ENCODE results near the gene ASCC1.

Gene ASCC1

DNA sequence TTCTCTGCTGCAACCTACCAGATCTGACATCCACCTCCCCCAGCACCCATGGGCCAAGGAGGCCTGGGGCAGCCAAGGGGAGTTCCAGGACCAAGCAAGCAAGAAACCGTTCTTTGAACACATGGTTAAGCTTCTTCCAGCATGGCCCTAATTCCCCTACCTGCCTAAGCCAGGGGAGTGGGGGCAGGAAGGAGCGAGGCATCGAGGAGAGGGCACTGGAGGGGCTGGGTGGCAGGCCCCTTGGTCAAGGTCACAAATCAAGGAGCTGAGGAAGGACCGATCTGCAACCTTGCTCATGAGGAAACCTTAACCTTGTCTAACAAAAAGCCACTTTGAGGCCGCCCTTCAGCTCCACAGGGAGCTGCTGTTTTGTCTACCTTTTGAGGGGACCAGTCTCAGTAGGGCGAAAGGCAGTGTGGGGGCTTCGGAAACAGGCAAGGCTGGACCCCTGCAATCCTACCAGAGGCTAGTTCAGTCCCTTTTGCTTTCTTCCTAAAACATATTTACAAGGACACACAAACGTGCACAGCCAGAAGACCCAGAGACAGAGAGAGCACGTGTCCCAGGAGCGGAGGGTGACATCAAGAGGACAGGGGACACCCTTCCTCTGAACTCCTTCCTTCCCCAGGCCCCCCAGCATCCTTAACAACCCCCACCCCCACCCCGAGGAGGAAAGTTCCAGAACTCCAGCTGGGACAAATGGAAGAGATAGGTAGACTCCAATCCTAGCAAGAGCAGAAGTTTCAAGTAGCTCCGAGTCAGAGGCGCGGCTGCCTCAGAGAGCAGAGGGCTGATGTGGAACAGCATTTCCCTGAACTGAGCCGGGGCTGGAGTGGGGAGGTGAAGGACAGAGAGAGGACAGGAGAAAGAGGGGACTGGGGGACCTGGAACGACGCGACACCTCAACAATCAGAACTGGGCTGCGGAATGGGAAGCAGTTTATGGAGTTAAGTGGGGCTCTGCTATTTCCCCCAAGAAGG lies 155.9 kb downstream of the ASCC1 start:
- H3K27me3 ChIP-seq (ENCODE audit: control insufficient read depth, insufficient read depth, low read length, poor library complexity, severe bottlenecking): no peaks in the 10 kb centered on the region
- no peak overlapping the region for H3K27ac ChIP-seq (ENCODE audit: insufficient read depth, low read depth, low read length, poor library complexity, severe bottlenecking)
- H3K36me3 ChIP-seq (ENCODE audit: control insufficient read depth, insufficient read depth, low read length): no peaks in the 10 kb centered on the region
- H3K4me3 ChIP-seq (ENCODE audit: insufficient read depth, low read depth, low read length): no peak overlapping the region
- WGBS, 2 experiments: 91 to 92% methylated on average over 18 to 19 of the region's 19 CpGs
- H3K4me1 ChIP-seq (ENCODE audit: control insufficient read depth, insufficient read depth, low read length): peaks cover 9% of the 10 kb centered on the region
- H3K9me3 ChIP-seq (ENCODE audit: control insufficient read depth, low read length): no peaks in the 10 kb centered on the region

DNA sequence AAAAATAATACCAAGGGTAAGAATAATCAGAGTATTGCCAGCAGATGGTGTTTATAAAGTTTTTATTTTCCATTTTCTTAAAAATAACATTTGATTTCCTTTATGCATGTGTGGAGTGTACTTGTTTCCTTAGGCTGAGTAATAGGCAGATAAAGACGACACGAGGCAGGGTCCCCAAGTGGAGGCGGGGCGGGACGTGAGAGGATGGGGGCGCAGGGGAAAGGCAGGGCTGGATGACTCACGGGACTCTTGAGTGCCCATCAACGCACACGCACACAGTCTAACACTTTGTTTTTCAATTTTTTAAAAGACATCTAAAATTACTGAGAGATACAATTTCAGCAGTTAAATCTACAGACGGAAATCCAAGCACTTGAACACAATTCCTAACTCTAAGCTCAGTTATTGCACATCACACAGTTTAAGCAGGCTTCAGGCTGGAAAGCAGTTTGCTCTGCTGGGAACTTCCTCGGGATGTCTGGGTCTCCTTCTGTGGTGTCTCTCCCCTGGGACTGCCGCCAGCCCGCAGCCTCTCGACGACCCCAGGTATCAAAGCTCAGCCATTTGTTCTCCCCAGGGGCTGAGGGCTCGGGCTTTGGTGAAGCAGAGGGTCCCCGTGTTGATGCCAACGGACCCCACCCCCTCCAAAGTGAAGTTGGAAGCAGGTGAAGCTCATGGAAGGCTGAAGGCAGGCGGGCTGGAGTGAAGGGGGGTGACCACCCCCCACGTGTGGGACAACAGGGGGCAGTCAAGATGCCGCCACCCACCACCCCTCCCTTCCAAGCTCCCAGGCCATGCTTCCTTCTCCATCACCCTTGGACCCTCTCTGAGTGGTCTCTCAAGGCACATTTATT lies 156.9 kb downstream of the ASCC1 start:
- Histone ChIP-seq H3K27ac (ENCODE audit: insufficient read depth, low read depth, low read length, poor library complexity, severe bottlenecking) (no peak overlapping the region), H3K9me3 (ENCODE audit: control insufficient read depth, low read length) (no peaks in the 10 kb centered on the region), H3K27me3 (ENCODE audit: control insufficient read depth, insufficient read depth, low read length, poor library complexity, severe bottlenecking) (no peaks in the 10 kb centered on the region), H3K4me1 (ENCODE audit: control insufficient read depth, insufficient read depth, low read length) (peaks cover 9% of the 10 kb centered on the region), H3K36me3 (ENCODE audit: control insufficient read depth, insufficient read depth, low read length) (no peaks in the 10 kb centered on the region), H3K4me3 (ENCODE audit: insufficient read depth, low read depth, low read length) (no peak overlapping the region)
- 81 to 82% methylated on average over 21 of the region's 21 CpGs for WGBS, 2 experiments

DNA sequence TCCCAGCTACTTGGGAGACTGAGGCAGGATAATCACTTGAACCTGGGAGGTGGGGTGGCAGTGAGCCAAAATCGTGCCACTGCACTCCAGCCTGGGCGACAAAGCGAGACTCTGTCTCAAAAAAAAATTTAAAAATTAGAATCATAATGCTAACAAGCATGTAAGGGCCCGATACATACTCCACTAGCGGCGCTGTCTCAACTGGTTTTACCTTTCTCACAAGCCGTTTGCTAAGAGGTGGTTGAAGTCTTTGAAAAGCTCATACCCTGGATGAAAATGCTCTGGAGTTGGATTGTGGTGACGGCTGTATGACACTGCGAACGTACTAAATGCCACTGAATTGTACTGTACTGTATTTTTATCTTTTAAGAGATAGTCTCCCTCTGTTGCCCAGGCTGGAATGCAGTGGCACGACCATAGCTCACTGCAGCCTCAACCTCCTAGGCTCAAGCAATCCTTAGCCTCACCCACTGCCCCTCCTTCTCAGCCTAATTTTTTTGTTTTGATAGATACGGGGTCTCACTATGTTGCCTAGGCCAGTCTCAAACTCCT lies 157.7 kb downstream of the ASCC1 start:
- Histone ChIP-seq H3K9me3 (ENCODE audit: control insufficient read depth, low read length) (no peaks in the 10 kb centered on the region), H3K36me3 (ENCODE audit: control insufficient read depth, insufficient read depth, low read length) (no peaks in the 10 kb centered on the region), H3K4me3 (ENCODE audit: insufficient read depth, low read depth, low read length) (no peak overlapping the region), H3K4me1 (ENCODE audit: control insufficient read depth, insufficient read depth, low read length) (peaks cover 9% of the 10 kb centered on the region), H3K27ac (ENCODE audit: insufficient read depth, low read depth, low read length, poor library complexity, severe bottlenecking) (no peak overlapping the region), H3K27me3 (ENCODE audit: control insufficient read depth, insufficient read depth, low read length, poor library complexity, severe bottlenecking) (no peaks in the 10 kb centered on the region)
- 92 to 95% methylated on average over 12 of the region's 12 CpGs for WGBS, 2 experiments

DNA sequence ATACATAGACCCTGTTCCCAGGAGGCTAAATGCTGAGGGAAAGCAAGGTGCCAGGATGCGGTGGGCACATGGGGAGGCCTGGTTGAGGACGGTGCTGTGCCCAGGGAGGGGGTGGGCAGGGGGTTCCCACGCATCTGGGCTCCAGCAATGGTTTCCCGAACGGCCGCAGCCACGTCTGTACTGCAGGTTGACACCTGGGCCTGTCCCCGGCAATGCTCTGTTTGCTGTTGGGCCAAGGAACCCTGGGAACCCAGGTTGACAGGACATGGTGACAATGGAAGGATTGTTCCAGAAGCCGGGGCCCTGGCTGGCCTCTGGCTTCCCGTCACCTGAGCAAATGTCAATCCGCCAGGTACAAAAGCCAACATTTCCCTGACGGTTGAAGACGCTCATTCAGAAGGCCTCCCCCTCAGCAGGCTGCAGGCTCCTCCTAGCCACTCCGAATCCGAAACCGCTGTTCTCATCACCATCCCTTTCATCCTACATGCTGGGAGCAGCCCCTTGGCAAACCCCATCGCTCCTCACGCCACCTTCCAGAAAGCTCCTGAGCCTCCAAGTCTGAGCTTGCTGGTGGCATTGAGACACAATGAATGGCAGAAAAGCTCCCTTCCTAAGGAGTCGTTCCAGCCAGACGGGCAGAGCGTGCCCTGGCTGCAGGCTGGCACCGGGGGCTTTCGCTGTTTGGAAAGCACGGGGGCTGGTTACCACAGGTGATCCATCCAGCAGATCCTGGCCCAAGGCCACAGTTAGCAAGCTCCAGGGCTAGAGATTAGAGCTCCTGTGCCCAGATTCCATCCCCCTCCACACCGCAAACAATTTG lies 158.9 kb downstream of the ASCC1 start:
- Histone ChIP-seq H3K4me3 (ENCODE audit: insufficient read depth, low read depth, low read length) (no peak overlapping the region), H3K27me3 (ENCODE audit: control insufficient read depth, insufficient read depth, low read length, poor library complexity, severe bottlenecking) (no peaks in the 10 kb centered on the region), H3K9me3 (ENCODE audit: control insufficient read depth, low read length) (no peaks in the 10 kb centered on the region), H3K36me3 (ENCODE audit: control insufficient read depth, insufficient read depth, low read length) (no peaks in the 10 kb centered on the region), H3K4me1 (ENCODE audit: control insufficient read depth, insufficient read depth, low read length) (peaks cover 9% of the 10 kb centered on the region), H3K27ac (ENCODE audit: insufficient read depth, low read depth, low read length, poor library complexity, severe bottlenecking) (no peak overlapping the region)
- 85 to 88% methylated on average over 25 of the region's 25 CpGs for WGBS, 2 experiments

DNA sequence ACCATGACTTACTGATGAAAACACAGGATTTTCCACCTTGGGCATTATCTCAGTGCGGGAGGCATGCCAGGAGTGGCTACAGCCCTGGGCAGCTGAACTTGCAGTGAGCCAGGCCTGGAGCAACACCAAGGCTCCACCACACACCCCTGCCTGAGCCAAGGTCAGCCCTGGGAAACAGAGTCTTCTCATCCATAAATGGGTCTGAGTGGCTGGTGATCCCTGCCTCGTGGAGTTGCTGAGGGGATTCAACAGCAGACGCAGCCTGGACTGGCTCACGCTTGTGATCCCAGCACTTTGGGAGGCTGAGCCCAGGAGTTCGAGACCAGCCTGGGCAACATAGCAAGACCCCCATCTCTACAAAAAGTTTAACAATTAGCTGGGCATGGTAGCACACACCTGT lies 160.0 kb downstream of the ASCC1 start:
- H3K9me3 ChIP-seq (ENCODE audit: control insufficient read depth, low read length): no peaks in the 10 kb centered on the region
- 92 to 94% methylated on average over 5 of the region's 5 CpGs for WGBS, 2 experiments
- H3K27ac ChIP-seq (ENCODE audit: insufficient read depth, low read depth, low read length, poor library complexity, severe bottlenecking): no peak overlapping the region
- no peak overlapping the region for H3K4me3 ChIP-seq (ENCODE audit: insufficient read depth, low read depth, low read length)
- no peaks in the 10 kb centered on the region for H3K36me3 ChIP-seq (ENCODE audit: control insufficient read depth, insufficient read depth, low read length)
- no peaks in the 10 kb centered on the region for H3K27me3 ChIP-seq (ENCODE audit: control insufficient read depth, insufficient read depth, low read length, poor library complexity, severe bottlenecking)
- H3K4me1 ChIP-seq (ENCODE audit: control insufficient read depth, insufficient read depth, low read length): peaks cover 4% of the 10 kb centered on the region

DNA sequence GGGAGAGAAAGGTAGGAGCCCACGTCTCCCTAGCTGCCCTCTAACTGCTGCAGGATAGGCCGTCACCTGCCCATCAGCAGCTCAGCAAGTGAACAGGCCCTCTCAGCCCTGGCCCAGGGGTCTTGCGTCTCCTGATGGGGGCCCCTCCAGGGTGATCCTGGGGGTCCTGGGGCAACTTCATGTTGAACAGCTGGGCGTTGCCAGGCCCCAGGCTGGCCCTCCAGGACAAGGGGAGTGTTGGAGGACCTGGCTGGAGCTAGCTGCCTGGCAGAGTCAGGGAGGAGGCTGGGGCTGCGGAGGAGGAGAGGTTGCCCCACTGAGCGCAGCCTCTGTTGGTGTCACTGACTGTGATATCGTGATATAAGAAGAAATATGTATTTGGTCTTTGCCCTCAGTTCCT lies 162.4 kb downstream of the ASCC1 start:
- H3K4me1 ChIP-seq (ENCODE audit: control insufficient read depth, insufficient read depth, low read length): no peaks in the 10 kb centered on the region

DNA sequence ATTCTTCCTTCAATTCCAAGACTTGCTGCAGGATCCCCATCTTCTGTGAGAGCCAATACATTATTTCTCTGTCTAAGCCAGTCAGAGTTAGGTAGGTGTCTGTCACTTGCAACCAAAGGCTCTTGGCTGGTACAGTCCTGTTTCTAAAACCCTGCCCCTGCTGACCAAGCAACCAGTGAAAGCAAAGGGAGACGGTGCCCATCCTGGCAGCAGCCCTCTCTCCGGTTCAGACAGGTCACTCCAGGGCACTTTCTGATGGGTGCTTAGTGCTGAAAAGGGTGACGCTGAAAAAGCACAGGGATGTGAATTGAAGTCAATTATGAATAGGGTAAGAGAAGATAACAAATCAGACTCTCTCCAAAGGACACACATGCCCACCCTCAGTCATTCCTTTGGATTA lies 165.2 kb downstream of the ASCC1 start:
- Histone ChIP-seq H3K36me3 (ENCODE audit: control insufficient read depth, insufficient read depth, low read length) (no peaks in the 10 kb centered on the region), H3K4me3 (ENCODE audit: insufficient read depth, low read depth, low read length) (no peak overlapping the region), H3K27me3 (ENCODE audit: control insufficient read depth, insufficient read depth, low read length, poor library complexity, severe bottlenecking) (no peaks in the 10 kb centered on the region), H3K4me1 (ENCODE audit: control insufficient read depth, insufficient read depth, low read length) (no peaks in the 10 kb centered on the region), H3K27ac (ENCODE audit: insufficient read depth, low read depth, low read length, poor library complexity, severe bottlenecking) (no peak overlapping the region), H3K9me3 (ENCODE audit: control insufficient read depth, low read length) (no peaks in the 10 kb centered on the region)
- WGBS, 2 experiments: 64 to 65% methylated on average over 3 of the region's 3 CpGs

More for the DNA sequence above, 162.4 kb downstream of the ASCC1 start:
- no peaks in the 10 kb centered on the region for H3K27me3 ChIP-seq (ENCODE audit: control insufficient read depth, insufficient read depth, low read length, poor library complexity, severe bottlenecking)
- WGBS, 2 experiments: 94 to 95% methylated on average over 7 of the region's 7 CpGs
- H3K9me3 ChIP-seq (ENCODE audit: control insufficient read depth, low read length): no peaks in the 10 kb centered on the region
- no peak overlapping the region for H3K4me3 ChIP-seq (ENCODE audit: insufficient read depth, low read depth, low read length)
- H3K27ac ChIP-seq (ENCODE audit: insufficient read depth, low read depth, low read length, poor library complexity, severe bottlenecking): no peak overlapping the region
- no peaks in the 10 kb centered on the region for H3K36me3 ChIP-seq (ENCODE audit: control insufficient read depth, insufficient read depth, low read length)

DNA sequence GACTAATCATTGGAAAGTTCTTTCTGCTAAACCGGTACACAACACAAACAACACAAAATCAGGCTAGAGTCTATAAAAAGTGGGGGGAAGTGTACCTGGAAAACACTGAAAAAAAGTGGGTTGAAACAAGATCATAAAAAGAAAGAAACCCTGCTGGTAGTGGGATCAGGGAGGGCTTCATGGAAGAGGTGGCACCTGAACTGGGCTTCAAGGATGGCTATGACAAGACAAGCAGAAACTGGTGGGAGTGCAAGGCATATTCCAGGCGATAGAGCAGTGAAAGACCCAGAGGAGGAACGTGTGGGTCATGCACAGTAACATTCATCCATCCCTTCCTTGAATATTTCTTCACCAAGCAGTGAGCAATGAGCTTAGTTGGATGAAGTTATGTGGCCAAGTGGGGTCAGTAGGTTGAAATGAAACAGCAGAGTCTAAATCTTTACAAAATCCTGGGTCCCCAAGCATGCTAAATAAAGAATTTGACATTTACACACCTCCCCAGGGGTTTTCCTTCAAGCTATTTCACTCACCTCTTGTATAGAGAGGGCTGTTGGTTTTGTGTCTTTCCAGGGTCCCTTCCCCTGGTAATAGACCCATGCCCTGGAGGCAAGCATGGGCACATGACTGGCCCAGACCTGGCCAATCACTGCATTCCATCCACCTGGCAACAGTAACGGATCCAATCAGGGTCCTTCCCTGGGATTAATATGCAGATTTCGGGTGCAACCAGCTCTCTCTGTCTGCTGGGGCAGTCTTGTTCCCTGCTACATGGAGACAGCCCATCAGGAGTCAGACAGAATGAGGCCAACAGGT lies 165.9 kb downstream of the ASCC1 start:
- Histone ChIP-seq H3K9me3 (ENCODE audit: control insufficient read depth, low read length) (no peaks in the 10 kb centered on the region), H3K36me3 (ENCODE audit: control insufficient read depth, insufficient read depth, low read length) (no peaks in the 10 kb centered on the region), H3K27me3 (ENCODE audit: control insufficient read depth, insufficient read depth, low read length, poor library complexity, severe bottlenecking) (no peaks in the 10 kb centered on the region), H3K27ac (ENCODE audit: insufficient read depth, low read depth, low read length, poor library complexity, severe bottlenecking) (no peak overlapping the region), H3K4me1 (ENCODE audit: control insufficient read depth, insufficient read depth, low read length) (no peaks in the 10 kb centered on the region), H3K4me3 (ENCODE audit: insufficient read depth, low read depth, low read length) (no peak overlapping the region)
- WGBS, 2 experiments: 87 to 88% methylated on average over 4 to 5 of the region's 5 CpGs

DNA sequence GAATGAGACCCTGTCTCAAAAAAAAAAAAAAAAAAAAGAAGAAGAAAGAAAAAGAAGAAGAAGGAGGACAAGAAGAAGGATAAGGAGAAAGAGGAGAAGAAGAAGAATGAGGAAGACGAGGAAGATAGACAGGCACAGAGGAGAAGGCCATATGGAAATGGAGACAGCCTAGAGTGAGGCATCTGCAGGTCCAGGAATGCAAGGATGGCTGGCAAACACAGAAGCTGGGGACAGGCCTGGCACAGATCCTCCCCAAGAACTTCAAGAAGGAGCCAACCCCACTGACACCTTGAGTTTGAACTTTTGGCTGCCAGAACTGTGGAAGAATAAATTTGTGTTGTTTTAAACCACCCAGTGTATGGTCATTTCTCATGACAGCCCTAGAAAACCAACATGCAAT lies 166.6 kb downstream of the ASCC1 start:
- Histone ChIP-seq H3K4me1 (ENCODE audit: control insufficient read depth, insufficient read depth, low read length) (no peaks in the 10 kb centered on the region), H3K27me3 (ENCODE audit: control insufficient read depth, insufficient read depth, low read length, poor library complexity, severe bottlenecking) (no peaks in the 10 kb centered on the region), H3K27ac (ENCODE audit: insufficient read depth, low read depth, low read length, poor library complexity, severe bottlenecking) (no peak overlapping the region), H3K36me3 (ENCODE audit: control insufficient read depth, insufficient read depth, low read length) (no peaks in the 10 kb centered on the region), H3K9me3 (ENCODE audit: control insufficient read depth, low read length) (no peaks in the 10 kb centered on the region), H3K4me3 (ENCODE audit: insufficient read depth, low read depth, low read length) (no peak overlapping the region)
- WGBS, 2 experiments: 86 to 88% methylated on average over 1 of the region's 1 CpG

All from ectodermal cell (in vitro differentiated cells).